Measurements from ENCODE around the gene GPC3.
"Not testable (repeated sequence)": the region's sequence is repeated elsewhere in the genome, so short reads cannot be mapped to it uniquely, and the experiment has no call there.

The GPC3 gene

DNA sequence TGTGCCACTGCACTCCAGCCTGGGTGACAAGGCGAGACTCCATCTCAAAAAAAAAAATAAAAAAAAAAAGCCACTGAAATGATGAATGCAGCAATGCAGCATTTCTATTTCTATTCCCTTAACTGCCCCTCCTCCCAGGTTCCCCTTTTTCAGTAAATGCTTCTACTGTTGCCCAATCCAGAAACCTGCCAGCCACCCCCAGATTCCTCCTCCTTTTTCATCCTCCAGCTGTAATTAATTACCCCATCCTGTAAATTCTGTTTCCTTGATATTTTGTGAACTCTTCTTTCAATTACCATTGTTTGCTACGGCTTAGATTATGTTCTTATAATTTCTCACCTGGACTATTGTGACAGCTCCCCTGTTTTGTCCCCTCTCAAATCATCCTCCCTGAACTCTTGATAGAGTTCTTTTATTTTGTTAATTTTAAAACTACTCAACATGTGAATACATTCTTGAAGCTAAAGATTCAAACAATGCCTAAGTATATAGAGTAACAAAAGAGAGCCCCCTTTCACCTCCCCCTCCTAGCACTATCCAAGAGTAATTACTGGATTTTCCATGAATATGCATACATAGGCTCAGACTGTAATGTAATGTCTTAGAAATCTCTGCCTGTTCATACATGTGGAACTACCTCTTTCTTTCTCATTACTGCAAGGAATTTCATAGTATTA, 429.5 kb downstream of the GPC3 start:
- DNase-seq (ENCODE audit: low spot score), result no peak

DNA sequence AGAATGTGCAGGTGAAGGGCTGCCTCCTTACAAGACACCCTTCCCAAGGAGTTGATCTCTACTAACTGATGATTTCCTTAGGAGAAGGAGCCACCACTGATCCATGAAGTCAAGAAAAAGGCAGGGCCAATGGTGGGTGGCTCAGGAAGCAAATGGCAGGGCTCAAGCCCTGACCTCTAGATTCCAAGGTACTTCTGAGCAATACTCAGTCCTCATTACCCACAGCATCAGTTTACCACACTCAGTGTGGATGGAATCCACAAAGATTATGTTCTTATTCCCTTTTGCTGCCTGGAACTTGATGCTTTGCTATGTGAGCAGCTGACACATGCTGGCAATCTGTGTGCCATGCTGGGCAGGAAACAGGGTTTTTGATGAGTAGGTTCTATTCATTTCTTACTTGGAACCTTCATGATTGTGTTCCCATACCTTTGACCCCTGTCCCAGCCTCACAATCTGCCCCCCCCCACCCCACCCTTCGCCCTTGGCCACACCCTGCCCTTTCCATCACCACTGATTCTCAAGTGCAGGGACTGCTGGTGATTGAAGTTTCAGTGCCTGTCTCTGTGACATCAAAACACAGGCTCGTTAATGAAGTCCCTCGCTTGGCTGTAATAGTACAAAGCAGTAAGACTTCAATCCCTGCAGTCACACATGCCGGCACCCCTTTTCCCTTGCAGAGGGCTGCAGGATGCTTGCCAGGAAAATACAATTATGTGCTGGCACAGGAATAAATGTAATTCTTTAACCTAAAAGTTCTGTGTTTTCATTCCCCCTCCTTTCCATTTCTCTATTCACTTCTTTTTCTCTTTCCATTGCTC, 434.5 kb downstream of the GPC3 start:
- DNase-seq (ENCODE audit: low spot score), result no peak

DNA sequence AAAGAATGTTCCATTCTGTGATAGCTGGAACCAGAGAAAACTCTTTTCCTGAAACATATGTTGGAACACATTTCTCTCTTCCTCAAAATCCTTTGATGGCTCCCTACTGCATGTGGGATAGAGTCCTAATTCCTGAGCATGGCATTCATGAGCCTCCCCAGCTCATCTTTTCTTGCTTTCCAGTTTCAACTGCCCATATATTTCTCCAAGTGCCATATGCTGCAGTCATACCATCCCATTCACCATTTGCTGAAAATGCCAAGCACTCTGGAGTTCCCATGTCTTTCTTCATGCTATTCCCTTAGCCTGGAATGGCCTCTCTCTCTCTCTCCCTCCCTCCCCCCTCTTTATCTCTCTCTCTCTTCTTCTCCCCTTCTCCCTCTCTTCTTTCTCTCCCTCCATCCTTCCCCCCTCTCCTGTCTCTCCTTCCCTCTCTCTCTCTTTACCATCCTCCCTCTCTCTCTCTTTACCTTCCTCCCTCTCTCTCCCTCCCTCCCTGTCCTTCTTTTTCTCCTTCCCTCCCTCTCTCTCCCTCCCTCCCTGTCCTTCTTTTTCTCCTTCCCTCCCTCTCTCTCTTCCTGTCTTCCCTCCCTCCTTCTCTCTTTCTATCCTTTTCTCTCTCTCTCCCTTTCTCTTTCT, 436.0 kb downstream of the GPC3 start:
- no peak for DNase-seq (ENCODE audit: low spot score)

DNA sequence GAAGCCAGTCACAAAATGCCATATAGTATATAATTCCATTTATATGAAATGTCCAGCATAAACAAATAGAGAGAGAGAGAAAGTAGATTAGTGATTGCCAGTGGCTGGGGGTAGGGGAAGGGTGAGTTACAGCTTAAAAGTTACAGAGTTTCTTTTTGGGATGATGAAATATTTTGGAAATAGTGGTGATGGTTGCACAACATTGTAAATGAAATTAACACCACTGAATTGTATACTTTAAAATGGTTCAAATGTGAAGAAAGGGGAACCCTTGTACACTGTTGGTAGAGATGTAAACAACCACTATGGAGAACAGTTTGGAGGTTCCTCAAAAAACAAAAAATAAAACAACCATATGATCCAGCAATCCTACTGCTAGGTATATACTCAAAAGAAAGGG, 439.0 kb downstream of the GPC3 start:
- DNase-seq (ENCODE audit: low spot score), result no peak

DNA sequence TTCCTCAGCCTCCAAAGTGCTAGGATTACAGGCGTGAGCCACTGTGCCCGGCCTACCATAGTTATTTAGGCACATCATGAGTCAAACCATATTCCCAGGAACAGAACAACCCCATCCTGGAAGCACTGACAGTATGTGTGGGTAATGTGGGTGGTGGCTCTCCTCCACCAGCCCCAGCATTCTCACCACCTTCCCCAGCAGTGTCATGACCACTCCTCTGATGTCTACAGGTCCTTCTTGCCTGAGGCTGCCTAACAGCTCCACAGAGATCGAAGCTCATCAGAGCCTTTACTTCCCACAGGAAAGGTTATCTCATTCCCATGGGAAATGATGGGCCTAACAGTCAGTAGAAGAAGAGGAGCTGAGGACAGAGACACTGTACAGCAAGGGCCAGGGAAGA, 440.6 kb downstream of the GPC3 start:
- DNase-seq (ENCODE audit: low spot score), result no peak

DNA sequence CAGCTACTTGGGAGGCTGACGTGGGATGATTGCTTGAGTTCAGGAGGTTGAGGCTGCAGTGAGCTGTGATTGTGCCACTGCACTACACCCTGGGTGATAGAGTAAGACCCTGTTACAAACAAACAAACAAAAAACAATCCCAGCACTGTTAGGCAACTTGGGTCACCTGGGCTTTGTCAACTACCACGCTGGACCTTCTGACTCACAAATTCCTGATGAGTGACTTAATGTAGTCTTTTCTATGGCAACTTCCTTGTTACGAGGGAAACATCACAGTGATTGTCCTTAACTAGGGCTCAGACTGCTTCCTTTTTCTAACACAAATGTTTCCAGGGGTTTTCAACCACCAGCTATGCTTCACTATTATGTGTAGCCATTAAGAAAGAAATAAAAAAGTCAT, 441.3 kb downstream of the GPC3 start:
- DNase-seq (ENCODE audit: low spot score), result no peak

DNA sequence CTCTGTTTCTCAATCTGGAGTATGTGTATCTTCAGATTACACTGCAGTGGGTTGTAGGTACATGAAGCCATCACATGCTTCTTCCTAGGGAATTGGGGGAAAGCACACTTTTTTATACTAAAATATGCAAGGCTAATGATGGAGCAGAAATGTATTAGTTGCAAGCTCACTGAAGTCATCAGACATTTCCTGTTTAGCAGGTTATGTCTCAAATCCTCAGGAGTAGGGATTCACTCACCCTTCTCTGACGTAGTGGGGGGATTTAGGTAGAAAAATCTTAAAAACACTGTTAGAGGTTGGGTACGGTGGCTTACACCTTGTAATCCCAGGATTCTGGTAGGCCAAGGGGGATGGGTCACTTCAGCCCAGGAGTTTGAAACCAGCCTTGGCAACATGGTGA, 441.7 kb downstream of the GPC3 start:
- DNase-seq (ENCODE audit: low spot score), result no peak

DNA sequence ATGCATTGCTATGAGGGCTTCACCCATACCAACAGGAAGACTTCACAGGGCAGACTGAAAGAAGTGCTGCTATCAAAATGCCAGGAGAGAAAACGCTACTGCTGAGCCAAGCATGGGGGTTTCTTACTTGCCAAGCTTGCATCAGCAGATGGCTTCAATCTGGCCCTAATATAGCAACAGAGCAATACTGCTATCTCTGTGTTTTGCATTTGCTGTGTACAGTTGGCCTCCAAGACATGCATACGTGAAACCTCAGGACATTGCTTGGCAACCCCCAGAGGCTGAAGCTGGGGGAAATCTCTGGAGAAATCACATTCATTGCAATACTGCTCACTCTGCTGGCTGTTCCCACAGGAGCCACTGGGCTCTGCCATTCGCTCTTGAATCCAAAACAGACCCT, 442.9 kb downstream of the GPC3 start:
- peak; percentile 0 for DNase-seq (ENCODE audit: low spot score)

DNA sequence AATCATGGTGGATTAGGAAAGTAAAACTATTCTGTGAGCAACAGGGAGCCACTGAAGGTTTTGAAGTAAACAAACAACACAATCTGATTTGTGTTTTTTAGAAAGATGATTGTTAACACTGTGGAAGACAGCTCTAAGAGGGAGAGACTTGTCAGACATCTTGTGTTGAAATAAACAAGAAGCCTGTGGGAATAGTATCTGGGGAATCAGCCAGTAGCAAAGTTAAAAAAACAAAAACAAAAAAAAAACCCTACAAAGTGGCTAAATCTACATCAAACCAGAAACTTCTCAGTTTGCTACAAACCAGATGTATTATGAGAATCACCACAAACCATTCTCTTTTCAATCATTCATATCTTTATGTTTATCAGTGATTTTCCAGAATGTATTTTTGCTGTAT, 444.4 kb downstream of the GPC3 start:
- no peak for DNase-seq (ENCODE audit: low spot score)

DNA sequence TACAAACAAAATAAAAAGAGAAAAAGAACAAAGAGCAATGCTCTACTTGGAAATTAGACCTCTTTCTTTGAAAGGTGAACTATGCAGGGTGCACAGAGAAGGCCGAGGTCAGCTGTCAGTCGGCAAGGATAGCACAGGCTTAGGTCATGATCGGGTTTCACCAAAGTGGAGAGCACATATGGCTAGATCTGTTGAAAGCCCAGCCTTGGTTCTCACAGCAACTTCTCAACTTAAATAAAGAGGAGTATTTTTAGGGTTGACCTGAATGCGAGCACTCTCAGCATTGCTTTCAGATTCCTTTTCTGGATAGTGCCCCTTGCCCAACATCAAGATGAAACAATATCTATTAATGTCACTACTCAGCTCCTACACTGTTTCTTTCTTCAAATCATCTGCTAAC, 447.2 kb downstream of the GPC3 start:
- DNase-seq (ENCODE audit: low spot score), result no peak

DNA sequence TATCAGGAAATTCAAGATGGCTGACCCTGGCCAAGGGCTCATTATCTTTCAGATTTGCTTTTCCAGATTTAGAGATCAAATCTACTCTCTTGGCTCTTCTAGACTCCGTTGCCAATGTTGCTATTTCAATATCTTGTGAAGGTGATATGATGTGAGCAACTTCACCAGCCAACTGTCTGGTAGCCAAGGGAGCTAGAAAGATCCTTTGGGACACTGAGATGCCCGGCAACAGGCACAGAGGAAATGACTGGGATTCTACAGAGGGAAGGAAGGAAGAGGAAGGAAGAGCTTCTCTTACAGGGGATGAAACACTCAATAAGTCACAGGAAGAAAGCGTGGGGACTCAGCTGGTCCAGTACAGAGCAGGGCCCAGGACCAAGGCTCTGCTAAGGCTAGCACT, 448.3 kb downstream of the GPC3 start:
- no peak for DNase-seq (ENCODE audit: low spot score)

DNA sequence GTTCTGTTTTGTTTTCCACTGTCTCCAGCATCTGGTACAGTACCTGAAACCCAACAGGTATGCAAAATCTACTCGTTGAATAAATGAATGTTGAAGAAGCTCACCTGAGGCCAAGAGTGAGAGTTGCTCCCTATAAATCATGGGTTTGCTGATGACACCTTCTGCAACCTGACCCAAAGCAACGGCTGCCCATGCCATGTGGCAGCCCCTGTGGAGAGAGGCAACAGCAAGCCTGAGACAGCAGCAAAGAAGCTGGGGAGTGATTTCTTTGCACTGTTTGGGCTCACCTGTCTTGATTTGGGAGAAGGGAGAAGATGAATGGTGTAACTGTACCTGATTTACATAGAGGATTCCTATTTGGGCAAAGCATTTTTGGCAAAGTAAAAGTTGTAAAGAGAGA, 450.3 kb downstream of the GPC3 start:
- DNase-seq (ENCODE audit: low spot score), result no peak

DNA sequence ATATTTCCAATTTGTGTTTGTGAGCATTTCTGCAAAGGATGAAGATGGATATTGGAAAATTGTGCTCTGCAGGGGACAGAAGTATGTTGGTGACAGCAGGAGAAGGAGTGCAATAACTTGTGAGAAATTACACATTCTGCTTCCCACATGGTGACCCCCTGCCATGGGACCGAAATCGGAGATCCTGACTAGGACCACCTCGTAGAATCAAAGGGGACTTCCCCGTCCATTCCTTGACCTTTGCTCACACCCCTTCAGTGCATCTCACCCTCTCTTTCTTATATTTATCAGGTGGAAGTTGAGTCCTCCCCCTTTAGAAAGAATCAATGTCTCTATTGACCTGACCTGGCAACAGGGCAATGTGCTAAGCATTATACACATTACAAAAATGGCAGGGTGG, 451.2 kb downstream of the GPC3 start:
- no peak for DNase-seq (ENCODE audit: low spot score)

DNA sequence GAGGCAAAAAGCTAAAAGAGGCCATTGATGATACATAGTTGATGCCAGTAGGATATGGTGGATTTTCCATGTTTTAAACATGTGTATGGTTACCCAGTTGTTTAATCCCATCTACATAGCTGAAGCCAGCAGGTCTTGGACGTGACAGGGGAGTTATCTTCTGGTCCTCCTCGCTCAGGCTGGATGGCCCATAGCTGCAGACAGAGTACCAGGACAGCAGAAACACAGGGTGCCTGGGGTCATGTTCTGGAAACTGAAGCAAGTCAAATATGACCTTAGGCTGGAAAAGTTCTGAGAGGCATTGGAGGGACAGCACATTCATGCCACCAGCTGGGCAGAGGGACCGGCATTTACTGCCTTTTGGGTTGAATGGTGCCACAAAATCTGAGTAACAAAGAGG, 452.1 kb downstream of the GPC3 start:
- DNase-seq (ENCODE audit: low spot score), result no peak

DNA sequence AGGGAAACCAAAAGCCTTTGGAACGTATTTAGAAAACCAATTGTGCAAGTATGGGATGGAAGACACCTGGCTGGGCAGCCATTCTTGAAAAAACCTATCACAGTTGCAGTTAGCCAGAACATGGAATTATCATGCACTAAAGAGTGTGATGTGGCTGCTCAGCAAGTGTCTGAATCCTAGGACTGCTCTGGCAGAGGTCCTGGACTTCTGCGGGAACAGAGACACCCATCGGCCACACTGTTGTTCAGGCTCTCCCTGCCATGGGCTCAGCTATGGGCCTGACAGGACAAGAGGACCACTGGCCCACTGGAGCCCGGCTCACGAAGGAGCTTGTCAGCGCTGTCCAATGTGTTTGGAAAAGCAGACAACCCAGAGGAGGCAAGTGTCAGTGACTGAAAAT, 454.4 kb downstream of the GPC3 start:
- no peak for DNase-seq (ENCODE audit: low spot score)

DNA sequence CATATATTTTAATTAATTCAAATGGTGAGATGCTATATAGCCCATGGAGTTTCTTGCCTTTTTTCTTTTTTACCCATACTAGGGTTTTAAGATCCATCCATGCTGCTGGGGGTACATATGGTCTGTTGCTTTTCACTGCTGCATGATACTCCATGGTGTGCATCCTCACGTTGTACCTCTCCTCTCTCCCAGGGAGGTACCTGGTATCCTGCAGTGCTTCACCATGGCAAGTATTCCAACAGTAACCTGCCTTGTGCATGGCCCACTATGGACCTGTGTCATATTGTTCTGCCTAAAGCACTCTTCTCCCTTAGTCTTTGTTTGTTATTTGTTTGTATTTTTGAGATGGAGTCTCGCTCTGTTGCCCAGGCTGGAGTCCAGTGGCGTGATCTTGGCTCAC, 455.8 kb downstream of the GPC3 start:
- DNase-seq (ENCODE audit: low spot score), result no peak

DNA sequence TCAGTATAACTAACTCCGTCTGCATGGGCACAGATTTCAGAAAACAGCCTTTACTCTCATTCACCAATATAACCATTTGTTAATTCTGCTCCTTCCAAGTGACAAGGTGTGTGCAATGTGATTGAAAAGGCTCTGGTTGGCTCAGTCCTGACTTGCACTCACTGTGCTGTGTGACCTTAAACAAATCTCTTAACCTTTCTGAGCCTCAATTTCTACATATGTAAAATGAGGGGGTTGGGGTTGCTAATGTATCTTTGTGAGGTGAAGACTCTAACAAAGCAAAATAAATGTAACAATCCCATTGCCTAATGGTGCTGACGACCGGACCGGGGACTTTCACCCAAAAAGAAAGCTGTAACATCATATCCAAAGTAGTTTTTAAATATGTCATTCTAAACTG, 457.6 kb downstream of the GPC3 start:
- no peak for DNase-seq (ENCODE audit: low spot score)

DNA sequence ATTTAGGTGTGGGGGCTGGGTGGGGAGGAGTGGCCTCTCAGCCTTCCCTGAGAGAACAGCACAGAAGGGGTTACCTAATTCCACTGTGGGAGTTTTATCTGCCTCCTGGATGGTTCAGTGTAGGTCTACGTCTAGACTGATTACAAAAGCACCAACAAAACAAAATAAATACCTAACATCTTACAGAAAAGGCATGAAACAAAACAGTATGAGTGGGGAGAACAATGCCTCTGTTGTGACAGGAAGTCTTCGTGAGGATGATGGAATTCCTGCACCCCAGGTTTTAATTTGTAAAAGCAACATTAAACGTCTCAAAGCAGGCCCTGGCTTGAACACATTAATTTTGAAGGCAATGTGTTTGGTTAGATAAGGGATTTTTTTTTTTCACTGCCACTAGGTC, 458.0 kb downstream of the GPC3 start:
- DNase-seq (ENCODE audit: low spot score), result no peak

DNA sequence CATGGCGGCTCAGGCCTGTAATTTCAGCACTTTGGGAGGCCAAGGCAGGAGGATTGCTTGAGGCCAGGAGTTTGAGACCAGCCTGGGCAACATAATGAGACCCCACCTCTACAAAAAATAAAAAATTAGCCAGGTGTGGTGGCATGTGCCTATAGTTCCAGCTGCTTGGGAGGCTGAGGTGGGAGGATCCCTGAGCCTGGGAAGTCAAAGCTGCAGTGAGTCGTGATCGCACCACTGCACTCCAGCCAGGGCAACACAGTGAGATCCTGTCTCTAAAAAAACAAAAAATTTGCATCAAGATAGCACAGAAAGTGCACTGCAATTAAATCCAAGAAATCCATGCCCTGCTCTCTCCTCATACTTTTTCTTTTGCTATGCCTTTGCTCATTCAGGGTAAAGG, 458.6 kb downstream of the GPC3 start:
- DNase-seq (ENCODE audit: low spot score), result not testable (repeated sequence)

DNA sequence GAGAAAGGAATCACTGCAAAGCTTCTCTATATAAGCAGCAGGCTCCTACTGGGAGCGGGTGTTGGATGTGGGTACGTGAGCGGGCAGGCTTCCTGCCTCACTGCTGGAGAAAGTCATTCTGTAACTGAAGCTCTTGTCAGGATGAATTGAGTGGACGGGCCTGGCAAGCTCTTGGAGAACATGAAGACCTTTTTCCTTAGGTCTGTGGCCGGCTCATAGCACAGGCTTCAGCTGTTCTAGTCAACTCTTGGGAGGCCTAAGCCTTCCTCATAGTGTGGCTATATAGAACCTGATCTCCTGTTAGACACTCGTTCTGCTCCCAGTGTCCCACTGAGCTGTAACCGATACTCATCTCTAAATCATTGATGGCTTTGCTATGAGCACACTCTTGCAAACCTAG, 461.9 kb downstream of the GPC3 start:
- DNase-seq (ENCODE audit: low spot score), result no peak

DNA sequence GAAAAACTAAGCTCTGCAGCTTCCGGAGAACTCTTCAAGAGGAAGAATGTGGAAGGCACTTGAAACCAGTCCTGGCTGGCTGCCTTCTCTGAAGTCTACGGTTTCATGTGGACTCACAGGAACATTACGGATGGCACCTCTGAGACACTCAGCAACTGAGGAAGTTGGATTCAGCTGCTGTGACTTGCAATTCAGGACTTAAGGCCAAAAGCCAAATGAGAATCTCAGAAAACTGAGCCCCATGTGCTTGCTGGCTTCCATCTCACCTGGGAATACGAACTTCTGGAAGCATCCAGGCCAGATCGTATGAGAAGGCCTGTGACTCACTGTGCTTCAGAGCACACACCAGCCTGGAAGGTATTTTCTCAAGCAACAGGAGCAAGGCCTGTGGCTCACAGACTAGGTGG, 462.3 kb downstream of the GPC3 start:
- DNase-seq (ENCODE audit: low spot score), result no peak

DNA sequence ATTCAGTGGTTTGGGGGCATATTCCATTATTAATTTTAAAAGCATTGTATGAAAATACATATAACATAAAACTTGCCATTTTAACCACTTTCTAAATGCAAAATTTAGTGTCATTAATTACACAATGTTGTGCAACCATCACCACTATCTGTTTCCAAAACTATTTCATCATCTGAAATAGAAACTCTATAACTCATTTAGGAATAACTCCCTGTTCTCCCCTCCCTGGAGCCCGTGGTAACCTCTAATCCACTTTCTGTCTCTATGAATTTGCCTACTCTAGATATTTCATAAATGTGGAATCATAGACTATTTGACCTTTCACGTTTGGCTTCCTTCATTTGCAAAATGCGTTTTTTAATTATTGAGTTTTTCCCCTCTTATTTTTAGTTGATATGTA, 468.7 kb downstream of the GPC3 start:
- DNase-seq (ENCODE audit: low spot score), result no peak

DNA sequence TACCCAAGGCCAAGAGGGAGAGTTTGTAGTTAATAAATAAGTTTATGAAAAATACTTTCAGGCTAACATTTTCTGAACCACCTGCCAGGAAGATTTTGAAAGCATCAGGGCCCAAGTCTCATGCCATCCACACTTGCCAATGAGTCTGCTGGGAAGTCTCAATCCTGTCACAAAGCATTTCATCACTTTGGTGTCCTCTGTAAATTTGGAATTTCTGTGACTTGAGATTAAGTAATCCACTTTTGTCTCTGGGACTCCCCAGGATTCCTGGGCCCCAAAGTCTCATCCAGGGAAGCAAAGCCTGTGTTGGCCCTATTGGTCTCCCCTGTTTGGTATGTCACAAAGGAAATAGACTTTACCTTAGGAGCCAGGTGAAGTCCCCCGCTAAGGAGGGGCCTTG, 470.9 kb downstream of the GPC3 start:
- DNase-seq (ENCODE audit: low spot score), result no peak
